Osteoblast (primary cell): ENCODE data around the gene BCAS3. TPM values are rescaled to one million over a fixed set of nuclear protein-coding genes. Genes with fewer than 3 reads are reported as not detected.
"Not testable (repeated sequence)": the region's sequence is repeated elsewhere in the genome, so short reads cannot be mapped to it uniquely, and the experiment has no call there.

Experiments used
- DNase-seq: peaks from one replicate; pipeline ENCODE4 v3.0.0; 2011; ENCODE audit warnings: low spot score, mixed read lengths; ENCODE audit not compliant: insufficient read length; ENCODE audit errors: missing footprints
- H2AFZ ChIP-seq: 2 replicates; pipeline ENCODE4 v1.6.0; 2011; ENCODE audit warnings: mild to moderate bottlenecking, low read length
- H3K27ac ChIP-seq: 2 replicates; pipeline ENCODE4 v1.5.1; 2011; ENCODE audit warnings: mild to moderate bottlenecking, low read depth, low read length, moderate library complexity
- H3K27me3 ChIP-seq: 2 replicates; pipeline ENCODE4 v1.6.0; 2012; ENCODE audit warnings: mild to moderate bottlenecking, control low read depth, inconsistent platforms, low read length, moderate library complexity; ENCODE audit not compliant: insufficient read depth
- H3K36me3 ChIP-seq: 2 replicates; pipeline ENCODE4 v1.5.1; 2011; ENCODE audit warnings: mild to moderate bottlenecking, low read length, control low read depth, moderate library complexity; ENCODE audit not compliant: insufficient read depth
- H3K4me1 ChIP-seq: 2 replicates; pipeline ENCODE4 v1.5.1; 2011; ENCODE audit warnings: mild to moderate bottlenecking, low read length, control low read depth, moderate library complexity; ENCODE audit not compliant: insufficient read depth
- H3K4me2 ChIP-seq: 2 replicates; pipeline ENCODE4 v1.6.0; 2011; ENCODE audit warnings: mild to moderate bottlenecking, low read length; ENCODE audit not compliant: insufficient read depth
- H3K4me3 ChIP-seq: fragments of 200-600 bp; sonication (generic); 3 replicates; pipeline ENCODE4 v1.5.1; 2012; ENCODE audit warnings: mild to moderate bottlenecking, low read length, inconsistent platforms; ENCODE audit not compliant: insufficient read depth
- H3K79me2 ChIP-seq: 2 replicates; pipeline ENCODE4 v1.6.0; 2012; ENCODE audit warnings: mild to moderate bottlenecking, low read length, control low read depth, inconsistent platforms; ENCODE audit not compliant: insufficient read depth
- H3K9me3 ChIP-seq: 2 replicates; pipeline ENCODE4 v1.5.1; 2011; ENCODE audit warnings: low read depth, low read length, control low read depth
- H4K20me1 ChIP-seq: 2 replicates; pipeline ENCODE4 v1.6.0; 2012; ENCODE audit warnings: mild to moderate bottlenecking, low read length, control low read depth; ENCODE audit not compliant: insufficient read depth
- CTCF ChIP-seq: IDR thresholded peaks from 2 replicates; pipeline ENCODE4 v1.5.1; 2011; ENCODE audit warnings: mild to moderate bottlenecking, low read depth, low read length, moderate library complexity; ENCODE audit errors: extremely low read depth
- total RNA-seq: library from RNA; depleted of rRNA; stranded (reverse); fragments of >200 nt; gene quantifications from 2 replicates; pipeline ENCODE4 v1.2.3, GENCODE V29; 2012

The BCAS3 gene
- total RNA-seq, 1 donor = 31.5 TPM

- no peak for TF ChIP-seq CTCF
- DNase-seq = no peak
- H3K36me3 ChIP-seq = no peaks in the 10 kb centered on the region
- H3K4me1 ChIP-seq = no peaks in the 10 kb centered on the region
- H3K9me3 ChIP-seq = no peaks in the 10 kb centered on the region
- H3K4me2 ChIP-seq = no peak overlapping the region
- no peak overlapping the region for H2AFZ ChIP-seq
- no peaks in the 10 kb centered on the region for H3K27me3 ChIP-seq
- no peak overlapping the region for H3K4me3 ChIP-seq
- H3K27ac ChIP-seq = no peak overlapping the region
- no peaks in the 10 kb centered on the region for H4K20me1 ChIP-seq
- no peaks in the 10 kb centered on the region for H3K79me2 ChIP-seq
These were observed 75.4 kb downstream of the BCAS3 start for GRCh38 chr17:60752873-60753577.

GRCh38 chr17:60754057-60754604, 76.5 kb downstream of the BCAS3 start:
- Histone ChIP-seq H3K79me2 (no peaks in the 10 kb centered on the region), H3K9me3 (no peaks in the 10 kb centered on the region)

GRCh38 chr17:60756798-60757197, 79.1 kb downstream of the BCAS3 start:
- not testable (repeated sequence) for H3K36me3 ChIP-seq, H3K4me2 ChIP-seq, H3K9me3 ChIP-seq, H4K20me1 ChIP-seq, H3K27me3 ChIP-seq, H3K79me2 ChIP-seq, H3K4me3 ChIP-seq, DNase-seq, H2AFZ ChIP-seq, H3K27ac ChIP-seq, H3K4me1 ChIP-seq

More at GRCh38 chr17:60754057-60754604, 76.5 kb downstream of the BCAS3 start:
- Histone ChIP-seq H3K4me1 (no peaks in the 10 kb centered on the region), H3K4me3 (no peak overlapping the region), H3K4me2 (no peak overlapping the region), H3K36me3 (no peaks in the 10 kb centered on the region), H2AFZ (no peak overlapping the region), H3K27ac (no peak overlapping the region), H3K27me3 (no peaks in the 10 kb centered on the region), H4K20me1 (no peaks in the 10 kb centered on the region)
- no peak for DNase-seq
- no peak for TF ChIP-seq CTCF

GRCh38 chr17:60757437-60757836, 79.8 kb downstream of the BCAS3 start:
- Histone ChIP-seq H3K36me3 (no peaks in the 10 kb centered on the region), H4K20me1 (no peaks in the 10 kb centered on the region), H3K4me1 (no peaks in the 10 kb centered on the region), H3K9me3 (no peaks in the 10 kb centered on the region), H3K27ac (no peak overlapping the region), H2AFZ (no peak overlapping the region), H3K79me2 (no peaks in the 10 kb centered on the region), H3K4me3 (no peak overlapping the region), H3K4me2 (no peak overlapping the region), H3K27me3 (no peaks in the 10 kb centered on the region)
- TF ChIP-seq CTCF = no peak
- DNase-seq = no peak
